T-helper 9 cell (primary cell): ENCODE data around the gene CRB2.
"Not testable (repeated sequence)": the region's sequence is repeated elsewhere in the genome, so short reads cannot be mapped to it uniquely, and the experiment has no call there.

Experiments used
- DNase-seq: peaks from one replicate; pipeline ENCODE4 v3.0.0-alpha.2; 2020

The CRB2 gene

DNA sequence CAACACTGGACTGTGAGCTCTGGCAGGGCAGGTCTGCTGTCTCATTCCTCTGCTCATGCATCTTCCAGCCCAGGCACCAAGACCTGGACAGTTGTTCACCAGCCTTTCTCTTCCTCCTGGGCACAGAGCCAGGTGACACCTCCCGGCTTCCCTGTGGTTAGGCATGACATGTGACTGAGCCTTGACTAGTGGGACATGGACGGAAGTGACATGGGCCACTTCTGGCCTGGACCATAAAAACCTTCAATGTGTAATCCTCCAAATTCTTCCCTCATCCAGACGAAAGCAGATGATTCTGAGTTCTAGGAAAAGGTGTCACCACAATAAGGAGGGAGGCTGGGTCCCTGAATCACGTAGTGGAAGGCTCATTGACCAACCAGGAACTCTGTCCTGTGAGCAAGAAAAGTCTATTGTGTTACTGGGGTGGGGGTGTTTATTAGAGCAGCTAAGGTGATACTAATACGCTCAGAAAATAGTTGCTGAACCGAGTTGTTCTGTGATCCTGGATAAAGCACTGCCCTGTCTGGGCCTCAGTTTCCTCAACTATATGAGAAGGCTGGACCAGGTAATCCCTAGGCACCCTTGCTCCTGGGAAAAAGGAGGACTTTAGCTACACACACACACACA is 26.6 kb upstream of the CRB2 start:
- DNase-seq = no peak

GRCh38 chr9:123331346-123332060 is 24.5 kb upstream of the CRB2 start:
- DNase-seq = no peak

GRCh38 chr9:123333058-123333669 is 22.8 kb upstream of the CRB2 start:
- DNase-seq = not testable (repeated sequence)

DNA sequence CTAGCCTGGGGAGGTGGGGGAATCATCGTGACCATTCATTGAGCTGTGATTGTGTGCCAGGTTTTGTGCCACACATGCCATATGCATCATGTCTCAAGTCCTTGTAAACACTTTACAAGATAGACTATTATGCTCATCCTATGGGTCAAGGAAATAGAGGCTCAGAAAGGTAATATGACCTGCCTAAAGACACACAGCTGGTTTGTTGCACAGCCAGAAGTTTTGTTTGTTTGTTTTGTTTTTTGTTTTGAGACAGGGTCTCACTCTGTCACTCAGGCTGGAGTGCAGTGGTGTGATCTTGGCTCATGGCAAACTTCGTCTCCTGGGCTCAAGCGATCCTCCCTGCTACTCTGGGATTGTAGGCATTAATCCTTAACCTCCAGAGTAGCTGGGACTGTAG is 21.4 kb upstream of the CRB2 start:
- DNase-seq = no peak

DNA sequence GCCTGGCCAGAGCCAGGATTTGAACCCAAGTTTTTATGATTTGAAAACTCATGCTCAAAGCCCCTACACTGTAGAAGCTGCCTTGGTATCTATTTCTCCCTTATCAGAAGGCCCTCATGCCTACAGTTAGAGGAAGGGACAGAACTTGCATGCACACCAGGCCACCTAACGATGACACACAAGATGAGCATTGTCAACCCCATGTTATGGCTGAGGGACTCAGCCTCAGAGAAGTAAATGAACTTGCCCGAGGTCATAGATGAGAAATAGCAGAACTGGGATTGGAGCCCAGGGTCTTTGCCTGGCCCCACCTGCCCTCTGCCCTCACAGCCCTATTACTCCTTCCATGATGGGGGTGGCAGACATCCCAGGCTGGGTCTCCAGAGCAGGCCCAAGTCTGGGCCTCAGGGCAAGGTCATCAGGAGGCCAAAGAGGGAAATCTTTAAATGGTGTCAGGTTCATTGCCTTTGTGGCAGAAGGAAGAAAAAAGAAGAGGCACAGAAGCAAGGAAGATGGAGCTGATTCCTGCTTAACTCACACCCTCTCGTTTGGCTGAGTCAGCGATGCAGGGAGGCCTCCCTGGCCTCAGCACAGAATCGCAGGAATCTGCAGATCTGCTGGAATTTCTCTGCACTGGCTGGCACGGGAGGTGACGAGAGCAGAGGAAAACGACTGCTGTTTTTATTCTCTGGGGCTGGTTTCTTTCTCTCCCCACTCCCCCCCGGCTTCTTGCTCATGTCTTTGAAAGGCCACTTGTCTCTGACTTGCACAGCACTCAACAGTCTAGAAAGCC is 20.6 kb upstream of the CRB2 start:
- no peak for DNase-seq

GRCh38 chr9:123335986-123336329 is 20.0 kb upstream of the CRB2 start:
- DNase-seq = no peak

DNA sequence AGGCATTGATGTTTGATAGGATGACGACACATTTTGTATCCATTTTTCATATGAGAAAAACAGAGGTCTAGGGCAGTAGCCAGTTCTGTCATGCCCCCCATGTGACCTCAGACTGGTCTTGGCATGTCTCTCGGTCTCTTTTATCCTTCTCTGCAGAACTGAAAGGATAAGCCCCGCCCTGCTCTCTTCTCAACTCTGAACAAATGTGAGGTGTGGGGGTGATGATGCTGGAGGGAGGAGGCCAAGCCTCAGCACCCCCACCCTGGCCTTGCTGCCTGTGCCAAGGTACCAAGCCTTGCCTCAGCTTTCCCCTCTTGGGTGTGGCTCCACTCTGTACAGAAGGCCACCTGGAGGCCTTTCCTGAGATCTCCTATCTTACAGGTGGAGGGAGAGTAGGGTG is 19.5 kb upstream of the CRB2 start:
- no peak for DNase-seq

- no peak for DNase-seq
Measured at GRCh38 chr9:123336959-123337358, 19.0 kb upstream of the CRB2 start.

GRCh38 chr9:123337971-123338370 is 18.0 kb upstream of the CRB2 start:
- DNase-seq = no peak

- peak; percentile 8 for DNase-seq
Measured at GRCh38 chr9:123338710-123339665, 17.0 kb upstream of the CRB2 start.

- DNase-seq = peak; percentile 11
Measured at GRCh38 chr9:123339666-123340510, 16.1 kb upstream of the CRB2 start.

- DNase-seq = no peak
Measured at GRCh38 chr9:123341816-123342215, 14.2 kb upstream of the CRB2 start.

- DNase-seq = no peak
Measured at GRCh38 chr9:123342247-123342646, 13.8 kb upstream of the CRB2 start.

DNA sequence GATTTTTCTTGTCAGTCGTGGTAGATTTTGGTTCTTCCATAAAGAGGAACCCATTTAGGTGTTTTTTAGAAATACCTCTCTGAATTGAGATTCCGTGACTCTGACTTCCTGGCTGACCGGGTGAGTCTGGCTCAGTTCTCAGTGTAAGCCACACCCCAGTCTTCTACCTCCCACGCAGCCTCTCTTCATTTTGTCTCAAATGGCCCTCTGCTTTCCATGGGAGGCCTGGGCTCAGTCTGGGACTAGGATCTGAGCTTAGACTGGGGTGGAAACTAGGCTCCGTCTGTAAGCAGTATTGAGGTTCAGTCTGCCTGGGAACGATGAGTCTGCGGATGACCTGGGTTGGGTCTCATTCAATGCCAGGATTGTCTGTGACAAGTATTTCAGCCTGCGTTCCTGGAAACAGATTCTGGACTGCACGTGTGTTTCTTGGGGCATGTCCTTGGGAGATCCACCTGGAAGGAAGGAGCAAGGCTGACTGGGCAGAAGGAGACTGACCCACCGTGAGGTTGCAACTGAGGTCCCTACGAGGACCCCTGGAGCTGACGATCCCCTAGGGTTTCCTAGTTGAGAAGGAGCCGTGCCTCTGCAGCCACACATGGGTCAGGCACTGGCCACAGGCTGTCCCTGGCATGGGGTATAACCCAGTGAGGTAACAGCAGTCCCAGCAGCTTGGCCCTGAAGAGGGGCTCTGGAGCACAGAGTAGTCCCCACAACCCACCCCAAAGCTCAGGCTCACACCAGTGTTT is 12.4 kb upstream of the CRB2 start:
- no peak for DNase-seq

DNA sequence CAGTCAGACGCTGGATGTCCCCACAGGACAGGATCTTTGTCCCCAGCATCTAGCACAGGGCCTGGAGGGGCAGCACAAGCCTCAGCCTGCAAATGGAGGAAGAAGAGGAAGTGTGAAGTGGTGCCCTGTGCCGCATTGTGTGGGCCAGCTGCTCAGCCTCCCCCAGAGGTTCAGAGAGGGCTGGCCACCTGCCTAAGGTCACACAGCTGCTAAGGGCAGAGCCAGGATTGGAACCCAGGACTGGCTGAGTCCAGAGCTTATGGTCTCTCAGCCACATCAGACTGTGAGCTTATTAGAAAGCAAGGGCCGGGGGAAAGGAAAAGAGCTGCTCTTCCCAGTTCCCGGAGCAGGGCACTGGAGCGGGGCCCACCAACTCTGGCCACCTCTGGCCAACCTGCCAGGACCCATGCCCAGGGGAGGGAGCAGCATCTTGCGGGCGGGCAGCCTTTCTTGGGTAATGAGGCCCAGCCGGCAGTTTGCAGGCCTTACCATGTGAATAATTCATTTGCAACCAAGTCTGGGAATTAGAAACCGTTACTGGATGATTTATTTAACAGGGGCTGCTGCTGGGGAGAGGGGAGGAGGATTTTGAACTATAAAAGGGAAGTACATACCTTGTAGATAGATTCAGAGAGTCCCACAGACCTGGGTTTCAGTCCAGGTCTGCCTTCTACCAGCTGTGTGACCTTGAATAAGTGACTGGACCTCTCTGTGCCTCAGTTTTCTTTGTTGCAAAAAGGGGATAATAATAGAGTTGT is 11.6 kb upstream of the CRB2 start:
- DNase-seq = no peak

- no peak for DNase-seq
Measured at GRCh38 chr9:123345567-123345955, 10.4 kb upstream of the CRB2 start.

DNA sequence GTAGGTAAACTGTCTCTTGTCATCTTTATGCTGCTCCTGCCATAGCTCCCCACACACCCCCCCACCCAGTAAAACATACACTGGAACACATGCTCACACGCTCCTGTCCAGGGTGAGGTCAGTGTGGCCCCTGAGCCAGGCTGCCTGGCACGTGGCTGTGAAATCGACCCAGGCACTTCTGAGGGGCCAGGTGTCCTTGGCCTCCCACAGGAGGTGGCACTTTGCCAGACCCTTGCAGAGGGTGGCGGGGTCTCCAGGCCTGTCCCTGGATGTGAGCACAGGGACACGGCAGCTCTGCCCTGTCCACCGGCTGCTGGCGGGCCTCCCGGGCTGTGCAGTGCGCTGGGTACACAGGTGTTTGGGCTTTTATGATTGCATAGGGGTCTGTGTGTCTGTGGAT is 10.0 kb upstream of the CRB2 start:
- DNase-seq = no peak

DNA sequence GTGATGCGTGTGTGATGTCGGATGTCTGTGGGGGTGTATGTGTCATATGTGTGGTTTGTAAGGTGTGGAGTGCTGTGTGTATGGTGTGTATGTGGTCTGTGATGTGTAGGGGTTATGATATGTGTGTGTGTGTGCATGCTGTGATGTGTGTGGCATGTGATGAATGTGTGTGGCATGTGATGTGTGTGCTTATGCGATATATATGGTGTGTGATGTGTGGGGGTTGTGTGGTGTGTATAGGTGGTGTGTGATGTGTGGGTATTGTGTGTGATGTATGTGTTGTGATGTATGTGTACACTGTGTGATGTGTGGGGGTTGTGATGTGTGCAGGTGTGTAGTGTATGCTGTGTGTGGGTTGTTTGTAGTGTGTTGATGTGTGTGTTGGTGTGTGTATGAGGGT is 9.2 kb upstream of the CRB2 start:
- no peak for DNase-seq

GRCh38 chr9:123347289-123348060 is 8.5 kb upstream of the CRB2 start:
- no peak for DNase-seq
